HG03175 (cell line): ENCODE results near the gene RBBP8.

ENCODE experiments used
- ATAC-seq: cut with Tn5 transposase; IDR thresholded peaks from one replicate; pipeline ENCODE4 v1.9.1; 2021; ENCODE audit warnings: mild to moderate bottlenecking, moderate library complexity; ENCODE audit not compliant: unreplicated experiment

The RBBP8 gene

GRCh38 chr18:23059541-23060465 is 126.7 kb downstream of the RBBP8 start:
- no peak for ATAC-seq

GRCh38 chr18:23062011-23062410 is 128.9 kb downstream of the RBBP8 start:
- ATAC-seq: no peak

- no peak for ATAC-seq
Measured at GRCh38 chr18:23063502-23063901, 130.4 kb downstream of the RBBP8 start.

- ATAC-seq: no peak
Measured at GRCh38 chr18:23065234-23065806, 132.2 kb downstream of the RBBP8 start.

GRCh38 chr18:23066060-23066459 is 132.9 kb downstream of the RBBP8 start:
- ATAC-seq: no peak

- ATAC-seq: no peak
Measured at GRCh38 chr18:23066504-23067039, 133.4 kb downstream of the RBBP8 start.

GRCh38 chr18:23067236-23067635 is 134.1 kb downstream of the RBBP8 start:
- no peak for ATAC-seq

- ATAC-seq: no peak
Measured at GRCh38 chr18:23068011-23068410, 134.9 kb downstream of the RBBP8 start.

GRCh38 chr18:23068570-23069310 is 135.6 kb downstream of the RBBP8 start:
- ATAC-seq: no peak

GRCh38 chr18:23069481-23069880 is 136.4 kb downstream of the RBBP8 start:
- no peak for ATAC-seq

GRCh38 chr18:23069898-23070297 is 136.8 kb downstream of the RBBP8 start:
- ATAC-seq: no peak

GRCh38 chr18:23071285-23071684 is 138.2 kb downstream of the RBBP8 start:
- ATAC-seq: peak; percentile 100

GRCh38 chr18:23072079-23072478 is 139.0 kb downstream of the RBBP8 start:
- no peak for ATAC-seq

- no peak for ATAC-seq
Measured at GRCh38 chr18:23073996-23074606, 141.0 kb downstream of the RBBP8 start.
